HG03432 (cell line): ENCODE results near the gene ZSCAN4.

ENCODE experiments used
- ATAC-seq: cut with Tn5 transposase; IDR thresholded peaks from one replicate; pipeline ENCODE4 v1.9.1; 2021; ENCODE audit warnings: mild to moderate bottlenecking, moderate library complexity; ENCODE audit not compliant: unreplicated experiment

ZSCAN4 gene

GRCh38 chr19:57675881-57676280 is 7.1 kb downstream of the ZSCAN4 start:
- ATAC-seq = no peak

GRCh38 chr19:57682226-57682766 is 13.6 kb downstream of the ZSCAN4 start:
- no peak for ATAC-seq

- no peak for ATAC-seq
Measured at GRCh38 chr19:57686727-57687126, 18.0 kb downstream of the ZSCAN4 start.

GRCh38 chr19:57687363-57688010 is 18.8 kb downstream of the ZSCAN4 start:
- ATAC-seq = no peak

GRCh38 chr19:57688011-57688763 is 19.5 kb downstream of the ZSCAN4 start:
- no peak for ATAC-seq

- no peak for ATAC-seq
Measured at GRCh38 chr19:57689750-57690149, 21.0 kb downstream of the ZSCAN4 start.

GRCh38 chr19:57701625-57702024 is 32.9 kb downstream of the ZSCAN4 start:
- ATAC-seq = no peak

- no peak for ATAC-seq
Measured at GRCh38 chr19:57706346-57706745, 37.6 kb downstream of the ZSCAN4 start.

- ATAC-seq = peak; percentile 68
Measured at GRCh38 chr19:57708641-57709361, 40.1 kb downstream of the ZSCAN4 start, which contains the start of gene ZNF154. Gene ZNF154, minus strand, starts transcription at chr19:57709204. Its CDS starts 233 bp downstream, at chr19:57708971.

GRCh38 chr19:57709616-57710015 is 40.9 kb downstream of the ZSCAN4 start:
- ATAC-seq = no peak

- ATAC-seq = no peak
Measured at GRCh38 chr19:57712222-57712621, 43.5 kb downstream of the ZSCAN4 start.

- no peak for ATAC-seq
Measured at GRCh38 chr19:57719424-57719823, 50.7 kb downstream of the ZSCAN4 start.

GRCh38 chr19:57719901-57720519 is 51.3 kb downstream of the ZSCAN4 start:
- ATAC-seq = no peak

GRCh38 chr19:57720878-57721277 is 52.1 kb downstream of the ZSCAN4 start:
- no peak for ATAC-seq
